ENCODE results near the gene ATP6V1B1.
A peak's percentile ranks its signal among the peaks of the same experiment; 100 is the strongest.
"Not testable (repeated sequence)": the region's sequence is repeated elsewhere in the genome, so short reads cannot be mapped to it uniquely, and the experiment has no call there.

The ATP6V1B1 gene

DNA sequence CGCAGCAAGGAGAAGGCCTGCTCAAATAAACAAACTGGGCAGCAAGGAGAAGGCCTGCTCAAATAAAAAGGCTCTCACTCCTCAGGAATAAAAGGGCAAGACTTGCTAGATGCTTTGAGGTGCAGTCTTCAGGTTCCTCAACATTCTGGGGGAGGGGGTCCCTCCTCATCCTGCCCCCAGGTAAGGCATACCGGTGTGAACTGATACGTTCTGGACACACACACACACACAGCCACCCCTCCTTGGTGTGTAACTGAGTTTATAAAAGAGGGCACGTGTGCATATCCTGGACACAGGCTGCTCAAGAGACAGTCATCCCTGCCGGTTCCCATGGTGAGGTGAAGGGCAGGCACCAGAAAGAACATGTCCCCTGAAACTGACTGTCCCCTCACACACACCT lies 54.5 kb downstream of the ATP6V1B1 start:
- DNase-seq (ENCODE audit: low spot score) = no peak

DNA sequence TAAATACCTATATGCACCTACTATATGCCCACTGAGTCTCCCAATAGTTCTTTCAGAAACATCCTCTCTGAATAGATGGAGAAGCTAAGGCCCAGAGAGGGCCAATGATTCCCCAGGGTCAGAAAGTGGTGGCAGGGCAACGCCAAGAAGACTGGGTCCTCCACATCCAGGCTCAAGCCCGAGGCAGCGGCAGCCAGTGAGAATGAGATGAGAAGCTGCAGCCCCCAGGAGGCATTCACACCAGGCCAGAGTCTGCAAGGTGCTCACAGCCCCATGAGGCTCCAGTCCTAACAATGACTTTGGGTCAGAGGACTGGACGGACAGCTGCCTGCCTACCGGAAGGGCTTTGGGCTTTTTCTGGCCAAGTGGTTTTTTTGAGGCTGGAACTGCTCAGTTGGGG lies 55.4 kb downstream of the ATP6V1B1 start:
- DNase-seq (ENCODE audit: low spot score) = no peak

DNA sequence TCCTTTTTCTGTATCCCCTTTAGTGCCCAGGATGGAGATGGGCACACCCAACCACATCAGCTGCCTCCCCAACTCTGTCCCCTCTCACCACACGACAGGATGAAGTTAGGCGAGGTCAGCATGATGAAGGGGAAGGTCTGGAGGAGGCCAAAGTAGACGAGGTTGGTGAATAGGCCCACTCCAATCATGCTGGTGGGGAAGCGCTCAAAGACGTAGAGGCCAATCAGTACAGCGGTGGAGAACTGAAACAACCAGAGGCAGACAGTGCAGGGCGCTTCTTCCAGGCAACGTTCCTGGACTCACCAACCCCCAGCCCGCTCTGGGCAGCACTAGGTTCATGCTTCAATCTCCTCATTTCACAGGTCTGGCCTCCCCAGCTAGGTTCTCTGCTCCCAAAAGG lies 56.0 kb downstream of the ATP6V1B1 start:
- DNase-seq (ENCODE audit: low spot score) = no peak

DNA sequence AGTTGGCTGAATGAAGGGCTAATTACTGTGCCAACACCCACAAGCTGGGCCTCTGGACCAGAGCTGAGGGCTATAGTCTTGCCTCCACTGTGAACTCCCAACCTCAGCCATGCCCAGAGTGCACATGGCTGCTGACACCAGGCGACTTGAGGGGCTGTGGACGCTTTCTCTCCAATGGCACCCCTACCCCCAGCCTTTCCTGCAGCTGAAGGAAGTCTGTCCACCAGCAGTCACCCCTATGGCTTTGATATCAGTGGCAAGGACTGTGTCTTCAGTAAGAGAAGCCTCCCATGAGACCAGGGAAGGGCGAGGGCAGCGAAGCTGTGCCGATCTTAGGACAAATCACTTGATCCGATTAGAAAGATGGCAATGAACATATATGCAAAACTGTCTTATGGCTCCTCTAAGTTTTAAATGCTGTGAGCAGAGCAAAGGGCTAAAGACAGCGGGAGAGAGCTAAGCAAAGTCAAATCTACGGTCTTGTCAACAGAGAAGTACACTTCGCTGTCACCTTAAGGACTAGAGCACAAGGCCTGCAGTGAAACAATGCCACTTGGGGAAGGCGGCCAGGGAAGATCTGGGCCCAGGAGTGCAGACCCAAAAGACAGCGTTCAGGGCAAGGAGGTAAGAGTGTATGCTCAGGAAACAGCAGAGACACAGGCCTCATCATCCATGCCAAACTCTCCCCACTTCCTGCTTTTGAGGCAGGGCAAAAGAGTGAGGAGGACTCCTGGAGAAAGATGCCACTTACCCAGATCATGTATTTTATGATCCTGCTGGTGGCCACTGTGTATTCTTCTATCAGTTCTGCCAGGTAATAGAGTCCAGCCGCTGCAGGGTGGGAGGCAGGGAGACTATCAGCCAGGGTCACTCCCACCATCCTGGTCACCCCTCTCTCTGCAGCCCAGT lies 57.5 kb downstream of the ATP6V1B1 start:
- DNase-seq (ENCODE audit: low spot score) = no peak

DNA sequence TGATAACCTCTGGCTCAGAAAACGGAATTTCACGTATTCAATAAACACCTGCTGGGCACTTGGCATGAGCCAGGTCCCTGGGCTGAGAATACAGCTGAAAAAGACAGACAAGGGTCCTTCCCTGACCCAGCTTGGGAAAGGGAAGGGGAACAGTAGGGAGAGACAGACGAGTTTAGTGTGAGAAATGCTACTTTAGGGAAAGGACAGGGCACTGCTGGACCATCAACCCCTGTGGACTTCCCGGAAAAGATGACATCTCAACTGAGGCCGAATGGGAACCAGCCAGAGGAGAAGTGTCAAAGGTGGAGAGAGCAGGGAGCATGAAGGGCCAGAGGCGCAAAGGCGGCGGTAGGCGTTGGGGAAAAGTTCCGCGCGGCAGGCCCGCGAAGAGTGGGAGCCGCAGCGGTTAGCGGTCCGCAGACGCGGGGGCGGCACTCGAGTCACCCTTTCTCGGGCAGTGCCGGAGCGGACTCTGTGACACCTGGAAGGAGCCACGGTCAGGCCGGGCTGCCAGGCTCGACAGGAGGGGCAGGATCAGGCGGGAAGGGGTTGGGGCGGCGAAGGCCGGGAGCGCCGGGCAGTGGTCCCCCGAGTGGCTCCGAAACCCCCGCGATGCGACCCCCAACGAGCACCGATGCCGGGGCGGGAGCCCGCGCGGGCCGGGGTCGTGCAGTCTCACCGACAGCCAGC lies 58.5 kb downstream of the ATP6V1B1 start:
- DNase-seq (ENCODE audit: low spot score) = no peak

DNA sequence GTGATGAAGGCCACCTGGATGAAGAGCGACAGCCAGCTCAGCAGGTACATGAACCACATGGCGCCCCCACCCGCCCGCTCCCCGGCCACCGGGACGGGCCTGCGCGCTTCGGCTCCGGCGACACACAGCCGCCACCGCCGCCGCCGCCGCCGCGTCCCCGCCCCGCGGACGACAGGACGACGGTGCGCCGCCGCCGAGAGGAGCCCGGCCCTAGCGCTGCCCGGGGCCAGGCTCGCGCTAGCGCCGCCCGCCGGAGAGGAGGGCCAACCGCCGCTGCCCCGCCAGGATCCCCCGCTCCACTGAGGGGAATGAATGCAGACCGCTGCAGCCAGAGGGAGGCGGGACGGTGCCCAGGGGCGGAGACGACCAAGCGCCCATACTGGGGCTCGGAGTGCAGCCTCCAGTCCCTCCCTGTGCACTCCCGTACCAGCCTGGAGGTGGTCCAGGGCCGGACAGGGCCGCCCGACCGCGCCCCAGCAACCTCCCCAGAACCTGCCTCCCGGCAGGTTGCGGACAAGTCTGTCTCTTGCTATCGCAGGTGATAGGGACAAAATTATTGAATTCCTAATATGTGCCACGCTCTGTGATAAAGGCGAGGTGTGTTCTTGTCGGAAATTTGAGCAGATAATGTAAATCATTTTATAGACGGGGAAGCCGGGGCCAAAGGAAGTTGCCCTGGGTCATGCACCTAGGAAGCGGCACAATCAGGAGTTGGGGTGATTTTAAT lies 59.2 kb downstream of the ATP6V1B1 start, which contains the start of gene TEX261:
TEX261 (minus strand) TSS at position 175 of the 727 bp plus-strand sequence; CDS start at position 59, 116 bp downstream.
- peak; percentile 64 for DNase-seq (ENCODE audit: low spot score)

DNA sequence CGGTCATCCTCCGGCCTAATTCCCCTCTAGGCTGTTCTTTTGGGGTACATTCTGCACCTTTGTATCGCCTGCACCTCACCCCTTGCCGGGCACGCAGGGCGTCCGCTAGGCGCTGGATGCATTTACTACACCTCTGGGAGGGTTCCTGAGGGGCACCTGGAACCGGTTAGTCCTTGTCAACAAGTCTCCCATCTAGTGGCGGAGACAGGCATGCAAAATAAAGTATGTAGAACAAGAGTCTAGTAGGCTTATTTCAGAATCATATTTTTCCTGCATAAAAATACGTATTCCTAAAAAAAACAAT lies 59.7 kb downstream of the ATP6V1B1 start:
- peak; percentile 53 for DNase-seq (ENCODE audit: low spot score)

DNA sequence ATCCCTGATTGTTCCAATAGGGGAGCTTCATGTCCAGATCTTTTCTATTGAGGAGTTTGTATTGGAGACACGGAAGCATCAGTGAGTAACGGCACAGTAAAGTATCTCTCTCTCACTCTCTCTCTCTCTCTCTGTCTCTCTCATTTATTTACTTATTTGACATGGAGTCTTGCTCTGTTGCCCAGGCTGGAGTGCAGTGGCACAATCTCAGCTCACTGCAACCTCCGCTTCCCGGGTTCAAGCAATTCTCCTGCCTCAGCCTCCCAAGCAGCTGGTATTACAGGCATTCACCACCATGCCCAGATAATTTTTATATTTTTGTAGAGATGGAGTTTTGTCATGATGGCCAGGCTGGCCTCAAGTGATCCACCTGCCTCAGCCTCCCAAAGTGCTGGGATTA lies 63.2 kb downstream of the ATP6V1B1 start:
- DNase-seq (ENCODE audit: low spot score) = not testable (repeated sequence)

DNA sequence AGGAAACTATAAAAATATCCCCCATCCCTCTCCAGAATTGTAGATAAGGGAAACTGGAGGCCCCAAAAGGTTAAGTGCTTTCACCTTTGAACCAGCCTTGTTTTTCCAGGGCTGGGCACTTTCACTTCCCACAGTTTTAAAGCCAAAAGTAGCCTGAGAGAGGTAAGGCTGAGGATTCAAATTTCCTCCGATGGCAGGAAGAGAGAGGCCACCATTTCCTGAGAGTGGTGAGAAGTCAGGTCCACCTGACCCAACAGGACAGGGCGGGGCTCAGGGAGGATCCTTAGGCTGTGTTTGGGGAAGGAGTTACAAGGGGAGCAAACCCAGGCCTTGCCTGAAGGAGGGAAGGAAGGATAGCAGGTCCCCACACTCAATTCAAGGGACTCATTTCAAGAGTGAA lies 63.7 kb downstream of the ATP6V1B1 start:
- no peak for DNase-seq (ENCODE audit: low spot score)

DNA sequence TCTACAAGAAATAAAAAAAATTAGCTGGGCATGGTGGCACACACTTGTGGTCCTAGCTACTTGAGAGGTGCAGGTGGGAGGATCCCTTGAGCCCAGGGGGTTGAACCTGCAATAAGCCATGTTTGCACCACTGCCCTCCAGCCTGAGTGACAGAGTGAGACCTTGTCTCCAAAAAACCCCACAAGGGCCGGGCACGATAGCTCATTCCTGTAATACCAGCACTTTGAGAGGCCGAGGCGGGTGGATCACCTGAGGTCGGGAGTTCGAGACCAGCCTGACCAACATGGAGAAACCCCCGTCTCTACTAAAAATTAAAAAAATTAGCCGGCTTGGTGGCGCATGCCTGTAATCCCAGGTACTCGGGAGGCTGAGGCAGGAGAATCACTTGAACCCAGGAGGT lies 64.2 kb downstream of the ATP6V1B1 start:
- DNase-seq (ENCODE audit: low spot score) = not testable (repeated sequence)

DNA sequence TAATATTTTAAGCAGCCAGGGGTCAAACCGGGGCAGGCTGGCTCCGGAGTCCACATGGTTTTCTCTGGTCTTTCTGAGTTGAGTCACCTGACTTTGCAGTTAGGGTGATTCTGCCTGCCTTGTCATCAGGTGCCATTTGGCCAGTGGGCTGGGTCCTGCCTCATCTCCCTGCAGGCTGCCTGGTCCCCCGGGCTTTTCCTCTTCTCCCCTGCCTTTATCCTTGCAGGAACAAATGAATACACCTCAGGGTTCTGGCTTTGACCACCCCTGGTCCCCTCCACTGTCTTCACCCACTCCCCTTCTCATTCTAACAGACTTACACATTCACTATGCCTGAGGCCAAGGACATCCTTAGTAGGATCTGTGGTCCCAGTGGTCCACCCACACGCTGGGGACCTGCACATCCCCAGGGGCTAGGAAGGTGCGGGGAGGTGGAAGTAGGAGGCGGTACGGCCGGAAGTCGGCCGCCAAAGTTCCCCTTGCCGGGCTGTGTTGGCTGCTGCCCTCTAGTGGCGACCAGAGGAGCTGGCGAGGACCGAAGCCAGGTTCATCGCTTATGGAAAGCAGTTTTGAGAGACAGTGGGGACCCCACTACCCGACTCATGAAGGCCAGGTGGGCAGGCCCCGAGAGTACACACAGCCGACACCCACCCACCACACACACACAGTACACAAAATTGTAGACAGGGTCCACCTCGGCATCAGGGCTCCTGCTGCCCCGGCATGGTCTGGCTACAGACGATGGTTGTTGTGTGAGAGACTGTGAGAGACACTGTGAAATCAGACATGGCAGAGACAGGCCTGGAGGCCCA lies 65.3 kb downstream of the ATP6V1B1 start:
- peak; percentile 49 for DNase-seq (ENCODE audit: low spot score)

DNA sequence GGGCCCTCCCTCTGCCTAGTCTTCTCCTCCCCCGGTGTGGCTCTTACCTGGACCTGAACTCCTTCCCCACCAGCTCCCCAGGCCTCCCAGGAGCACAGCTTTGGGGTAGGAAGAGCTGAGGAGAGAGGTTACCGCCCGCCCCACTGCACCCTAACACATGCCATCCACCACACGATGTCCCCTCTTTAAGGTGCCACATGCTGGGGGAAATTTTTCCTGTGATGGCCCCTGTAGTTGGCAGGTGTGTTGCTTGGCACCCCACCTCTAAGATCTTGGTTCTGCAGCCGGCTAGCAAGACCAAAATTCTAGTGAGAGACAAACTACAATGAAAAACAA lies 65.9 kb downstream of the ATP6V1B1 start:
- no peak for DNase-seq (ENCODE audit: low spot score)

DNA sequence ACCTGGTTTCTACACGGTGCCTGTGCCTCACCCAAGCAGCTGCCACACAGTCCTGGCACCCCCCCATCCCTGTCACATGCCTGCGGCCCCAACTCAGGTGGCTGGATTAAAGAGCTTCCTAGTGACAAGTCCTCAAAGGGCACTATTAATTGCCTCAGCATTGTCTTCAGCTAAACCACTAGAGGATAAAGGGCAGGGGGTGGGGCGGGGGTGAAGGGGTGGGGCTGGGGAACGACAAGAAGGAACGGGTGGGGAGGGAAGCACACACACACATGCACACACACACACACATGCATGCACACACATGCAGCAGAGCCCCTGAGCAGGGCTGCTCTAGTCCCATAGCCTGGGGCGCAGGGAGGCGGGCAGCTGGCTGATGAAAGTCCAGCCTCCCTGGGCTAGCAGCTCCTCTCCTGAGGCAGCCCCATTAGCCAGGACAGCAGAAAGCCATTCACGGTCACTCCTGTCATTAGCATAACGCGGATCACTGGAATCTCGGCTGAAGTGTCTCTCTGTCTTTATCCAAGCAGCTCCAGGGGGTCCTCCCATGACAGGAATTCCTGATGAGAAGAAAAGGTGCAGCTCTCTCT lies 66.4 kb downstream of the ATP6V1B1 start:
- no peak for DNase-seq (ENCODE audit: low spot score)

DNA sequence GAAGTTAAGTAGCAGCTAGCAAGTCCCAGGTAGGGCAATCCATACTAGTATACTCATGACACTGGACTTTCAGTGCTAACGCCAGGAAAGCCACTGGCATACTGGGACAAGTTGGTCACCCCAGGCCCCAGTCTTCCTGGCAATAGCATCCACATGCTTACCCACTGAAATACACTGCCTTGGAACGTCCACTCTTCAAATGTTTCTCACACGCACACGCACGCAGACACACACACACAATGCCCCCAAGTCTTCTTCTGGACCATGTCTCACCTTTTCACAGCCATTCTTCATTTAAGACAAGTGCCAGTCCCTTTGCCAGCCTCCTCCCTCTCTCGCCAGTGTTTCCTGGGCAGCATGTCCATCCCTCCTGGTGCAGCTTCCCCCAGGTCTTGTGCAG lies 67.7 kb downstream of the ATP6V1B1 start:
- no peak for DNase-seq (ENCODE audit: low spot score)

DNA sequence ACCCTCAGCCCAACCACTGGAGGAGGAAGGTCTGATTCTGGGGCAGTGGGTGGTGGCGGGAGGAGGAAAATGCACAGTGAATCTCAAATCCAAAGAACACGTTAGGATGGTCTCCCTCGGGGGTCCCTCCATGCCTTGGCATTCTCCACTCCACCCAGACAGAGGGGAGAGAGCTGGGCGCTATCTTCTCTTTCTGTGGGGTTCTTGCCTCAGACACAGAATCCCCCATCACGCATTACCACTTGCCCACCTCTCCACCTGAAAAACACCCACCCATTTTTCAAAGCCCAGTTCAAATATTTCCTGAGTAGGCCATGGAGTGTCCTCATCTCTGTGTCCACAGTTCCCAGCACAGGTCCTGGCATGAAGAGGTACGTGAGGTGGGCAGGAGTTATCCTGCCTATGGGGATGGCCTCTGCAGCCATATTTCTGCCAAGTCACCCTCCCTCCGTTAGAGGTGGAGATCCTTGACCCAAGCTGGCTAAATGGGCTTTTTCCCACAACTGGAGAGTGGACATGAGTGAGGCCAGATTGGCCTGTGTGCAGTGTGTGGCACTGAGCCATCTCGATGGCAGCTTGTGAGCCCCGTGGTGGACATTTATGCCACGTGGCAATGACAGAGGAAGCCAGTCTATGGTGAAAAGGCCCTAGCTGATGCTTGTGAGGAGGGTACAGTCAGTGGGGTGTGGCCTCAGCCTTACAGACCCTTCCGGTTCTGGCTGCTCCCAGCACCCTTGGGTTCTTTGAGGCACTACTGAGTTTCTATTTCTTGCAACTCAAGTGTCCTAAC lies 68.5 kb downstream of the ATP6V1B1 start:
- DNase-seq (ENCODE audit: low spot score) = no peak

DNA sequence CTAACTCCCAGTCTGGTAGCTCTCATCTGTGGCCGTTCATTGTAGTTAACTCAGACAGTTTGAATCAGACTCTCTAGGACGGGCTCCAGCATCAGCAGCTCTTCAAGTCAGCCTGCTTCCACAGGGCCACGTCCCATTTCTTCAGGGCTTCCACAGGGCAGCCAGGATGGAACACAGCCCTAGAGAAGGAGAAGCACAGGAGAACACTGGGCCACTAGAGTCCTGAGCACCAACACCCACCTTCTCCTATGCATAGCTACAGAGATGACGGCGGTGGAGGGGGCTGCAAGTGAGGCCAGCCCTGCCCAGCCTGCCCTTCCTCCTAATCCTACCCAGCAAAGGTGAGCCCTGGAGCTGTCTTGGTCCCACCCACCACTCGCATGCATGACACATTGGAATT lies 69.2 kb downstream of the ATP6V1B1 start:
- DNase-seq (ENCODE audit: low spot score) = no peak

DNA sequence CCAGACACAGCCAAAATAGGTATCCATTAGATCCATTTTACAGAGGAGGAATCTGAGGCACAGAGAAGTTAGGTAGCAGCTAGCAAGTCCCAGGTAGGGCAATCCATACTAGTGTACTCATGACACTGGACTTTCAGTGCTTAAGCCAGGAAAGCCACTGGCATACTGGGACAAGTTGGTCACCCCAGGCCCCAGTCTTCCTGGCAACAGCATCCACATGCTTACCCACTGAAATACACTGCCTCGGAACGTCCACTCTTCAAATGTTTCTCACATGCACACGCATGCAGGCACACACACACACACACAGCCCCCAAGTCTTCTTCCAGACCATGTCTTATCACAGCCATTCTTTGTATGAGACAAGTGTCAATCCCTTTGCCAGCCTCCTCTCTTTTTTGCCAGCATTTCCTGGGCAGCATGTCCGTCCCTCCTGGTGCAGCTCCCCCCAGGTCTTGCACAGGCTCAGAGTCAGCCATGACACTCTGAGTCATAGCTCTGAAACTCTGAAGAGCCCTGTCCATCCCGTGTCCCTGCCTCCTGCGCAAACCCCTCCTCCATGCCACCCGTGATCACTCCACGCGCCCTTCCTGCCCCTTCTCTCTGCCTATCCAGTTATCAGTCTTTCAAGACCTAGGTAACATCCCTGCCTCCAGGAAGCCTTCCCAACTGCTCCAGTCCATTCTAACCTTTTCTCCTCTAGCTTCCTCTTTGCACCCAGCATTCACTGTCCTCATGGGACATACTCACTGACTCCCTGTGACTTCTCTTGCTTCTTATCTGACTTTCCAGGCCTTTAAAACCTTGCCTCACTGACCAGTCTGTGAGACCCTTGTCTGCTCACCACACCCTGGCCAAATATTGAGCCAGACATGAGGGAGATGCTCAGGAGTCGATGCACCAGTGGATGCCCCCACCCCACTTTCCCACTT lies 69.8 kb downstream of the ATP6V1B1 start:
- no peak for DNase-seq (ENCODE audit: low spot score)

DNA sequence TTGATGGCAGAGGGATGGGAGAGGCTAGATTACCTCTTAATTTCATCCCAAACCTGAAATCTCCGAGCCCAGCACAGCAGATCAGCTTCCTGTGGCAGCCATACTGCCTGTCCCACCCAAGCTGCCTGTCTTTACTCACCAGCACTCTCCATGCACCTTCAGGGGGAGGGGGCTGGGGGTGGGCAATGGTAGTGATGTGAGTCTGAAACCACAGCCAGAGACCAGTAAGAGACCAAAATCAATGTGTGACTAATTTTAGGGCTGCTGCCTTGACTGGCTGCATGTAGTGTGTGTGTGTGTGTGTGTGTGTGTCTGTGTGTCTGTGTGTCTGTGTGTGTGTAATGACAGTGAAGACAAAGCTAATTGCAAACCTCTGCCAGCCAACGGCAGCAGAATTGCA lies 70.6 kb downstream of the ATP6V1B1 start:
- DNase-seq (ENCODE audit: low spot score) = no peak

DNA sequence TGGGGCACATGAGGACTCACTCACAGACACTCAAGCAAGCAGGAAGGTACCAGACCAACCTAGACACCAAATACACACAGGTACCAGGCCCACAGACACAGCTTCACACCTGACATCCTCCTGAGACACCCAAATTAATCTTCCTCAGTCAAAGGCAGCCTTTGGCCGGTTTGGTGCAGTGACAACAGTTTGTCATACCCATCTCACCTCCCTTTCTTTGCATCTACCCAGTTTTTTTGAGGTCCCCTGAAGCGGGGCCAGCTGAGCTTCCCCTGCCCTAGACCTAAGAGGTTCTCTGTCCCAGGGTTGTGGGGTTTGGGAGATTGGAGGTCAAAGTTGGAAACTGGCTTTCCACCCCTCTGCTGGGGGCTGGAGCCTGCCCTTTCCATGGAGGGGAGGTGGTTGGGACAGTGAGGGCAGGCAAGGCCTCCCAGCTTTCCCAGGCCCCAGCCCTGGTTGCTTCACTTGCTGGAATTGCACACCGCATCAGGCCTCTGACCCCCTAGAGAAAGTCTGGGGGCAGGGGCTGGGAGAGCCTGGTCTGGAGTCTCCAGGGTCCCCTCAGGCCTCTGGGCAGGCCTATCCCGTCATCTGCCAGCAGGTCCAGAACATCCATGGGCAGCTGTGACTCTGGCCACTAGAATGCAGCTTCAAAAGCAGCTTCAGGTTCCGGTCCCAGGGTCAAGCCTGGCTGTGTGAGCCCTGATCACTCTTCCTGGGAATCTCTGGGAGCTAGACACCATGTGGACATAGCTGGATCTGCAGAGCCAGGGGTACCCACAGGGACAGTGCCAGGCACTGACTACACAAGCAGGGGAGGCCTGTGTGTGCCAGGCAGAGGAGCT lies 71.5 kb downstream of the ATP6V1B1 start:
- no peak for DNase-seq (ENCODE audit: low spot score)
